ENCODE results near the gene LIAS.
A peak's percentile ranks its signal among the peaks of the same experiment; 100 is the strongest.

The LIAS gene

DNA sequence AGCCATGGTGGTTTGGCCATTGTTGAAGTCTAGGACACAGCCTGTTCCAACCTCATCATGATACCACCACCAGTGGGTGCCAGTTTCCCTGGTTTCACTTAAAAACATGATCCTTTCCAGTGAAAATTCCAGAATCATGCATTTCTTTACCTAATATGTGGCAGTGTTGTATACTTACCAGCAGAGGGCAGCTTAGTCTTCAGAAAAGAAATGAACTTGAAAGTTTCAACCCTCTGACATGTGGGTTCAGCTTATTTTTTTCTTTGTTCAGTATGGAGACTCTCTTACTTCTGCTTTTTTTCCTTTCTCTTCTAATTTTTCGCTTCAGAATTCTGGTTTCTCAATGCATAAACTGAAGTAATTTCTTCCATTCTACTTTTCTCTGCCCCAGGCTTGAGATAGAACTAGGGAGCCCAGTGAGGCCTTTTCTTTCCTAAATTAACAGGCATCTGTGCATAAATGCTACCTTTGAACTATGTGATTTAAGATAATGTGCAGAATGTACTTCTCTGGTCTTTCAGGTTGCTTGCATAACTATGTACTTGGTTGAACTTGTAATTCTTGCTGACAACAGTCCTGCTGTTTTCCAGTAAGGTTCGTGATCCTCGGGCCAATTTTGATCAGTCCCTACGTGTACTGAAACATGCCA is 10.7 kb downstream of the LIAS start:
- DNase-seq (ENCODE audit: low read depth): peak; percentile 79
- H3K4me3 ChIP-seq (ENCODE audit: low read depth, low read length): no peak overlapping the region
- in situ Hi-C loops (cut with HindIII; ENCODE audit: low sequenced_read_pairs): loop anchor here (5.0 kb wide), 1 partner anchor 38 kb away; no protein-coding TSS in a partner anchor
- TF ChIP-seq, protein P1, sequence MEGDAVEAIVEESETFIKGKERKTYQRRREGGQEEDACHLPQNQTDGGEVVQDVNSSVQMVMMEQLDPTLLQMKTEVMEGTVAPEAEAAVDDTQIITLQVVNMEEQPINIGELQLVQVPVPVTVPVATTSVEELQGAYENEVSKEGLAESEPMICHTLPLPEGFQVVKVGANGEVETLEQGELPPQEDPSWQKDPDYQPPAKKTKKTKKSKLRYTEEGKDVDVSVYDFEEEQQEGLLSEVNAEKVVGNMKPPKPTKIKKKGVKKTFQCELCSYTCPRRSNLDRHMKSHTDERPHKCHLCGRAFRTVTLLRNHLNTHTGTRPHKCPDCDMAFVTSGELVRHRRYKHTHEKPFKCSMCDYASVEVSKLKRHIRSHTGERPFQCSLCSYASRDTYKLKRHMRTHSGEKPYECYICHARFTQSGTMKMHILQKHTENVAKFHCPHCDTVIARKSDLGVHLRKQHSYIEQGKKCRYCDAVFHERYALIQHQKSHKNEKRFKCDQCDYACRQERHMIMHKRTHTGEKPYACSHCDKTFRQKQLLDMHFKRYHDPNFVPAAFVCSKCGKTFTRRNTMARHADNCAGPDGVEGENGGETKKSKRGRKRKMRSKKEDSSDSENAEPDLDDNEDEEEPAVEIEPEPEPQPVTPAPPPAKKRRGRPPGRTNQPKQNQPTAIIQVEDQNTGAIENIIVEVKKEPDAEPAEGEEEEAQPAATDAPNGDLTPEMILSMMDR (IDR thresholded peaks at IDR 0.05; ENCODE audit: low read depth, low read length, missing control alignments): peak; percentile 81

DNA sequence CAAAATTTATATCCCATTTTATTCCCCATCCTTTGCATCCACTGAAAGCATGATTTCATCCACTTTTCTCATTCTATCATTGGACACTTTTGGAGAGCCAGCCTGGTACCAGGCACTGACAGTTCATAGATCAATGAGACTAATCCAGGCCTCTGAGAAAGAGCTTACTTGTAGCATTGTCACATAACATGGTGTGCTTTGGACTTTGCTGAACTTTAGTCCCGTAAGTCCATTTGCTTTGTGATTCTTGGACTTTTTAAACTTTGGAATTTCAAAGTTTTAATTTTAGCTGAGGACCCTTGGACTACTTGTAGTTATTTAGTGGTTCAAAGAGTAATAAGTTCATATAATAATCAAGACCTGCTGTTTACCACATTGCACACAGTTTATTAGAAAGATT is 11.5 kb downstream of the LIAS start:
- TF ChIP-seq, protein P1 (IDR thresholded peaks at IDR 0.05; ENCODE audit: low read depth, low read length, missing control alignments): no peak
- no peak for DNase-seq (ENCODE audit: low read depth)
- in situ Hi-C loops (cut with HindIII; ENCODE audit: low sequenced_read_pairs): no loop called here

DNA sequence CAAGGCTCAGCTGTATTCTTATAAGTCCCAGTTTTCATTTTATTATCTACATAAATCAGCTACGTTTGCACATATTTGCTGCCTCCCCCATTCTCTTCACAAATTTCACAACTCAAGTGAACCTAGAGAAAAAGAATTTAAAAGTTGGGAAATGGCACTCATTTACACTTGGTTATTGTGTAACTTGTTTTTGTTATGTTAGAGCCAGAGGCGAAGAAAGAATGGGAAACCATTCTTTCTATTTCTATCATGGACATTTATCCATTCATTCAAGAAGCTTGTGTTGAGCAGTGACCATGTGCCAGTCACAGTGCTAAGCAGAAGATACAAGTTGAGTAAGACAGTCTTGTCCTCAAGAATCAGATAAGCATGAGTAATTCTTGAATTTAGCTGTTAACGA is 13.5 kb downstream of the LIAS start:
- DNase-seq (ENCODE audit: low read depth): no peak
- in situ Hi-C loops (cut with HindIII; ENCODE audit: low sequenced_read_pairs): no loop called here
- H3K4me3 ChIP-seq (ENCODE audit: low read depth, low read length): no peak overlapping the region
- TF ChIP-seq, protein P1 (IDR thresholded peaks at IDR 0.05; ENCODE audit: low read depth, low read length, missing control alignments): no peak

More for the DNA sequence above, 11.5 kb downstream of the LIAS start:
- no peak overlapping the region for H3K4me3 ChIP-seq (ENCODE audit: low read depth, low read length)

DNA sequence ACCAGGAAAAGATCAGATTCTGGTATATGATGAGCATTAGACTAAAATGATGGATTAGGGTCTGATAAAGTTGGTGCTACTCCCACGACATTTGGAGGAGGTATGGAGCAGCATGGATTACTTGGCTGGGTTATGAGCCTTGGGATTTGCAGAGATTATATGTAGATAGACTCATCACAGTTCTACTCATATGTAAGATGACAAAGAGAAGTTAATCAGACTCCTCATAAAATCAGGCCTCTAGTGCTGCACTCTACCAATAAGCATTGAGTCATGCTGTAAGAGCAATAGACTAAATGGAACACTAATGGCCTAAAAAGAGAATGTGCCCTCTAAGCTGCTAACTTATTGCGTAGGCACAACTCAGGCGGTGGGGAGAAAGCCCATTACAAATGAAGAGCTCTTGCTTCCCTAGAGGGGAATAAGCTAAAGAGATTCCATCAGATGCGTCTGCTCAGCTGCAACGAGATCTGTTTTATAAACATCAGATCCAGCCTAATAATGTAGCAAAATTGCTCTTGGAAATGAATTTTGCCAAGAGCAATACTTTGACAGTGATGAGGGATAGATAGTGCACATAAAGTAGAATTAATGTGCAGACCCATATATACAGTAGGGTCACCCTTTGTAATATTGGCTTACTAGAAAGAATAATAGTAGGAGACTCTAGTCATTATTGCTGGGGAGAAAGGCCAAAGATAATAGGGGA is 17.5 kb downstream of the LIAS start:
- in situ Hi-C loops (cut with HindIII; ENCODE audit: low sequenced_read_pairs): no loop called here
- TF ChIP-seq, protein P1 (IDR thresholded peaks at IDR 0.05; ENCODE audit: low read depth, low read length, missing control alignments): no peak

DNA sequence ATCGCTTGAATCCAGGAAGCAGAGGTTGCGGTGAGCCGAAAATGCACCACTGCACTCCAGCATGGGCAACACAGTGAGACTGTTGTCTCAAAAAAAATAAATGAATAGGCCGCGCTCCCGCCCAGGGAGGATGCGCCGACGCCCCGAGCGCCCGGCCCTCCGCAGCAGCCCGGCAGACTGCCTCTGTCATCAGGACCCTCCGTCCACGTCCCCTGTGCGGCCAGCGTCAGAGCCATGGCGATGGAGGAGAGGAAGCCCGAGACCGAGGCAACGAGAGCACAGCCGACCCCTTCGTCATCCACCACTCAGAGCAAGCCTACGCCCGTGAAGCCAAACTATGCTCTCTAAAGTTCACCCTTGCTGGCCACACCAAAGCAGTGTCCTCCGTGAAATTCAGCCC is 21.4 kb downstream of the LIAS start:
- no peak overlapping the region for H3K4me3 ChIP-seq (ENCODE audit: low read depth, low read length)
- no peak for DNase-seq (ENCODE audit: low read depth)
- in situ Hi-C loops (cut with HindIII; ENCODE audit: low sequenced_read_pairs): no loop called here
- TF ChIP-seq, protein P1 (IDR thresholded peaks at IDR 0.05; ENCODE audit: low read depth, low read length, missing control alignments): no peak

More for the DNA sequence above, 17.5 kb downstream of the LIAS start:
- H3K4me3 ChIP-seq (ENCODE audit: low read depth, low read length): no peak overlapping the region
- DNase-seq (ENCODE audit: low read depth): no peak

DNA sequence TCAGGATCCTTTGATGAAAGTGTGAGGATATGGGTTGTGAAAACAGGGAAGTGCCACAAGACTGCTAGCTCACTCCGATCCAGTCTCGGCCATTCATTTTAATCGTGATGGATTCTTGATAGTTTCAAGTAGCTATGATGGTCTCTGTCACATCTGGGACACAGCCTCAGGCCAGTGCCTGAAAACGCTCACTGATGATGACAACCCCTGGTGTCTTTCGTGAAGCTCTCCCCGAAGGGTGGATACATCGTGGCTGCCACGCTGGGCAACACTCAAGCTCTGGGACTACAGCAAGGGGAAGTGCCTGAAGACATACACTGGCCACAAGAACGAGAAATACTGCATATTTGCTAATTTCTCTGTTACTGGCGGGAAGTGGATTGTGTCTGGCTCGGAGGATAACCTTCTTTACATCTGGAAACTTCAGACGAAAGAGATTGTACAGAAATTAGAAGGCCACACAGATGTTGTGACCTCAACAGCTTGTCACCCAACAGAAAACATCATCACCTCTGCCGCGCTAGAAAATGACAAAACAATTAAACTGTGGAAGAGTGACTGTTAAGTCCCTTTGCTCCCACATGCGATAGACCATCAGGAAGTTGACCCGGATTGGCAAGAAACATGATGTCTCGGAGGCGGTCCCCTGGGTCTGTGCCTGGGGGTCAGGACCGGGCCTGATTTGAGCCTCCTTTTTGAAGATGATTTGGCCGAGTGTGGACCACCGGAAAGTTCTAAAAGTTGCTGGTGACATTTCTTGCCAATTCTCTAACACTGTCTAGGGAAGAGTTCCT is 22.2 kb downstream of the LIAS start:
- in situ Hi-C loops (cut with HindIII; ENCODE audit: low sequenced_read_pairs): no loop called here
- DNase-seq (ENCODE audit: low read depth): no peak
- TF ChIP-seq, protein P1 (IDR thresholded peaks at IDR 0.05; ENCODE audit: low read depth, low read length, missing control alignments): no peak
- no peak overlapping the region for H3K4me3 ChIP-seq (ENCODE audit: low read depth, low read length)

Data from astrocyte of the cerebellum (primary cell).